HEK293 (cell line): ENCODE data around the gene SARM1.

Source experiments
- CTCF ChIA-PET: fragments of 350-600 bp; formaldehyde crosslinking; extraction: SDS; loops from one replicate; lab custom pipeline; 2021; ENCODE audit warnings: antibody characterized with exemption; lab: Yijun Ruan, JAX
- POLR2A ChIA-PET: fragments of 300-600 bp; formaldehyde crosslinking; extraction: SDS; loops from one replicate; lab custom pipeline; 2020; ENCODE audit warnings: antibody characterized with exemption, inconsistent platforms; lab: Yijun Ruan, JAX
- H3K27ac ChIP-seq: fragments of 200-500 bp; sonication (Bioruptor generic); 2 replicates; pipeline ENCODE4 v1.5.1; 2014; ENCODE audit warnings: low read depth, low read length, control low read depth, inconsistent platforms; ENCODE audit errors: extremely low read depth
- H3K36me3 ChIP-seq, 2 experiments: fragments of 200-500 bp in 1 of 2; sonication (Bioruptor generic) in 1 of 2; 1 replicate in 1 of 2; 2 replicates in 1 of 2; pipeline ENCODE4 v1.5.1; 2014 to 2017; ENCODE audit warnings: inconsistent platforms in 2 of 2, low read length in 2 of 2; ENCODE audit not compliant: control insufficient read depth in 2 of 2, insufficient read depth in 1 of 2
- H3K4me1 ChIP-seq: fragments of 200-500 bp; sonication (Bioruptor generic); 2 replicates; pipeline ENCODE4 v1.5.1; 2014; ENCODE audit warnings: mild to moderate bottlenecking, low read length, inconsistent platforms; ENCODE audit not compliant: control insufficient read depth, insufficient read depth
- H3K4me3 ChIP-seq: 2 replicates; pipeline ENCODE4 v1.5.1; 2011; ENCODE audit warnings: low read depth, mild to moderate bottlenecking, control low read depth, low read length, moderate library complexity
- H3K9me3 ChIP-seq: fragments of 200-500 bp; sonication (Bioruptor generic); 2 replicates; pipeline ENCODE4 v1.5.1; 2014; ENCODE audit warnings: low read depth, low read length, inconsistent platforms; ENCODE audit not compliant: control insufficient read depth, insufficient read depth
- KLF16 ChIP-seq: fragments of 450-650 bp; formaldehyde crosslinking; IDR thresholded peaks from 2 replicates; pipeline ENCODE4 v1.5.1; 2017; ENCODE audit warnings: missing biosample characterization, missing genetic modification characterization
- MYNN ChIP-seq: fragments of 450-650 bp; formaldehyde crosslinking; IDR thresholded peaks from 2 replicates; pipeline ENCODE4 v1.5.1; 2016; ENCODE audit warnings: missing biosample characterization, missing genetic modification characterization, borderline replicate concordance
- OVOL3 ChIP-seq: fragments of 450-650 bp; formaldehyde crosslinking; IDR thresholded peaks from 2 replicates; pipeline ENCODE4 v1.5.1; 2016; ENCODE audit warnings: missing biosample characterization, missing genetic modification characterization
- SETDB1 ChIP-seq: IDR thresholded peaks from one replicate; pipeline ENCODE4 v1.6.1; 2017; ENCODE audit warnings: mild to moderate bottlenecking, low read length, moderate library complexity, mixed read lengths; ENCODE audit not compliant: insufficient read length
- ZBTB48 ChIP-seq: fragments of 450-650 bp; formaldehyde crosslinking; IDR thresholded peaks from 2 replicates; pipeline ENCODE4 v1.5.1; 2016; ENCODE audit warnings: missing biosample characterization, missing genetic modification characterization
- ZNF132 ChIP-seq: fragments of 450-650 bp; formaldehyde crosslinking; IDR thresholded peaks from 2 replicates; pipeline ENCODE4 v1.5.1; 2017; ENCODE audit warnings: missing biosample characterization, missing genetic modification characterization, borderline replicate concordance
- ZNF133 ChIP-seq: fragments of 450-650 bp; formaldehyde crosslinking; IDR thresholded peaks from 2 replicates; pipeline ENCODE4 v1.5.1; 2016; ENCODE audit warnings: missing biosample characterization, missing genetic modification characterization
- ZNF202 ChIP-seq: fragments of 450-650 bp; formaldehyde crosslinking; IDR thresholded peaks from 2 replicates; pipeline ENCODE4 v1.5.1; 2016; ENCODE audit warnings: missing biosample characterization, missing genetic modification characterization, borderline replicate concordance
- ZNF274 ChIP-seq, 2 experiments: fragments of 200-500 bp in 1 of 2; fragments of 450-650 bp in 1 of 2; sonication (Bioruptor generic) in 1 of 2; formaldehyde crosslinking in 1 of 2; IDR thresholded peaks; 2 replicates each; pipeline versions ENCODE4 v1.5.1 to v1.6.1; 2014 to 2016; ENCODE audit warnings: borderline replicate concordance in 1 of 2, inconsistent platforms in 1 of 2, low read length in 1 of 2, missing biosample characterization in 1 of 2, missing genetic modification characterization in 1 of 2
- ZNF585B ChIP-seq: fragments of 450-650 bp; formaldehyde crosslinking; IDR thresholded peaks from 2 replicates; pipeline ENCODE4 v1.5.1; 2016; ENCODE audit warnings: missing biosample characterization, missing genetic modification characterization
- ZNF623 ChIP-seq: fragments of 450-650 bp; formaldehyde crosslinking; IDR thresholded peaks from 2 replicates; pipeline ENCODE4 v1.5.1; 2016; ENCODE audit warnings: missing biosample characterization, missing genetic modification characterization
- ZNF624 ChIP-seq: fragments of 450-650 bp; formaldehyde crosslinking; IDR thresholded peaks from 2 replicates; pipeline ENCODE4 v1.5.1; 2017; ENCODE audit warnings: missing biosample characterization, missing genetic modification characterization
- ZNF629 ChIP-seq: fragments of 450-650 bp; formaldehyde crosslinking; IDR thresholded peaks from 2 replicates; pipeline ENCODE4 v1.5.1; 2017; ENCODE audit warnings: missing biosample characterization, missing genetic modification characterization
- ZNF658 ChIP-seq: fragments of 450-650 bp; formaldehyde crosslinking; IDR thresholded peaks from 2 replicates; pipeline ENCODE4; 2016; ENCODE audit warnings: missing biosample characterization, missing genetic modification characterization
- ZNF747 ChIP-seq: fragments of 450-650 bp; formaldehyde crosslinking; IDR thresholded peaks from 2 replicates; pipeline ENCODE4 v1.5.1; 2016; ENCODE audit warnings: missing biosample characterization, missing genetic modification characterization
- ZNF776 ChIP-seq: fragments of 450-650 bp; formaldehyde crosslinking; IDR thresholded peaks from 2 replicates; pipeline ENCODE4 v1.5.0; 2017; ENCODE audit warnings: missing biosample characterization, missing genetic modification characterization, borderline replicate concordance
- ZNF843 ChIP-seq: fragments of 450-650 bp; formaldehyde crosslinking; IDR thresholded peaks from 2 replicates; pipeline ENCODE4 v1.5.1; 2016; ENCODE audit warnings: missing biosample characterization, missing genetic modification characterization
- TF ChIP-seq, protein P1 (sequence below): fragments of 450-650 bp; formaldehyde crosslinking; IDR thresholded peaks from 2 replicates; pipeline ENCODE4 v1.5.1; 2016; ENCODE audit warnings: missing biosample characterization, missing genetic modification characterization, low read depth
- TF ChIP-seq, protein P2 (sequence below): IDR thresholded peaks from 2 replicates; pipeline ENCODE4 v1.6.1; 2011; ENCODE audit warnings: mild to moderate bottlenecking, low read depth, low read length, borderline replicate concordance
- TF ChIP-seq, protein P3 (sequence below): fragments of 450-650 bp; formaldehyde crosslinking; IDR thresholded peaks from 2 replicates; pipeline ENCODE4 v1.5.1; 2016; ENCODE audit warnings: missing biosample characterization, missing genetic modification characterization

The SARM1 gene

DNA sequence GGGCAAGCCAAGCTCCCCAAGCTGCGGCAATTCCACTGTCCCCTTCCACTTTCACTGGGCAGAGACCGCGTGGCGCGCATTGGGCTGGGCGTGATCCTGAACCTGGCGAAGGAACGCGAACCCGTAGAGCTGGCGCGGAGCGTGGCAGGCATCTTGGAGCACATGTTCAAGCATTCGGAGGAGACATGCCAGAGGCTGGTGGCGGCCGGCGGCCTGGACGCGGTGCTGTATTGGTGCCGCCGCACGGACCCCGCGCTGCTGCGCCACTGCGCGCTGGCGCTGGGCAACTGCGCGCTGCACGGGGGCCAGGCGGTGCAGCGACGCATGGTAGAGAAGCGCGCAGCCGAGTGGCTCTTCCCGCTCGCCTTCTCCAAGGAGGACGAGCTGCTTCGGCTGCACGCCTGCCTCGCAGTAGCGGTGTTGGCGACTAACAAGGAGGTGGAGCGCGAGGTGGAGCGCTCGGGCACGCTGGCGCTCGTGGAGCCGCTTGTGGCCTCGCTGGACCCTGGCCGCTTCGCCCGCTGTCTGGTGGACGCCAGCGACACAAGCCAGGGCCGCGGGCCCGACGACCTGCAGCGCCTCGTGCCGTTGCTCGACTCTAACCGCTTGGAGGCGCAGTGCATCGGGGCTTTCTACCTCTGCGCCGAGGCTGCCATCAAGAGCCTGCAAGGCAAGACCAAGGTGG is 9.8 kb downstream of the SARM1 start (continued):
- TF ChIP-seq ZNF274 (IDR thresholded peaks at IDR 0.05; ENCODE audit: low read length) (no peak), ZNF274 (tag by site-specific recombination; IDR thresholded peaks at IDR 0.05; ENCODE audit: borderline replicate concordance) (no peak), OVOL3 (tag by site-specific recombination) (no peak), ZNF843 (no peak), ZNF202 (tag by site-specific recombination) (no peak), ZNF658 (no peak)
- TF ChIP-seq, all 188 proteins: peak for 0

DNA sequence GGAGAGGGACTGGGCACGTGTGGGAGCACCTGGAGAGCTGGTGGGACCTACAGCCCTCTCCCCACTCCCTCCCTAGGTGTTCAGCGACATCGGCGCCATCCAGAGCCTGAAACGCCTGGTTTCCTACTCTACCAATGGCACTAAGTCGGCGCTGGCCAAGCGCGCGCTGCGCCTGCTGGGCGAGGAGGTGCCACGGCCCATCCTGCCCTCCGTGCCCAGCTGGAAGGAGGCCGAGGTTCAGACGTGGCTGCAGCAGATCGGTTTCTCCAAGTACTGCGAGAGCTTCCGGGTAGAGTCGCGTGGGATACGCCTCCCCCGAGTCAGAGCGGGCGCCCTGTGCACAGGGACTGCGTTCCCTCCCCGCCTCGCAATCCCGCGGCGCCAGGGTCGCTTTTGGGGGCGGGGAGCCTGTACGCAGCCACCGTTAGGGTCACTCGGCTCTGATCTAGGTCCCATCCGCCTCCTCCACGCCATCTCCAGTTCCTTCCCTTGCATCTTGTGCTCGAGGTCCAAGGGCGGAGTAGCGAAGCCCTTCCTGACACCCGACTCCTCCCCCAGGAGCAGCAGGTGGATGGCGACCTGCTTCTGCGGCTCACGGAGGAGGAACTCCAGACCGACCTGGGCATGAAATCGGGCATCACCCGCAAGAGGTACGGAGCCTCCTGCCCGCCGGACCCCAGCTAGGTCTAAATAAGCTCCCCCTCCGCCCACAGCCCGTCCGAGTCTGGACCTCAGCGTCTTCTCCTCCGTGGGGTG is 13.0 kb downstream of the SARM1 start:
- CTCF ChIA-PET = interaction anchor here (0.6 to 1.0 kb wide), 2 partner anchors 33 to 46 kb away, joined by 3 to 5 read pairs; no protein-coding TSS in a partner anchor
- Histone ChIP-seq H3K4me1 (peaks cover 2% of the 10 kb centered on the region; the same call in 1 of the 2 replicates), H3K9me3 (no peaks in the 10 kb centered on the region), H3K27ac (no peak overlapping the region), H3K36me3 (peaks cover 26 to 52% of the 10 kb centered on the region in 2 experiments), H3K4me3 (no peak overlapping the region)
- POLR2A ChIA-PET = interaction anchor here (0.6 to 0.8 kb wide), 2 partner anchors 16 to 30 kb away, joined by 3 to 4 read pairs; no protein-coding TSS in a partner anchor
- TF ChIP-seq ZNF624 (no peak), SETDB1 (no peak), ZNF133 (no peak), ZNF776 (tag by site-specific recombination) (no peak), ZBTB48 (tag by site-specific recombination) (no peak), OVOL3 (tag by site-specific recombination) (no peak), ZNF658 (no peak), ZNF585B (tag by site-specific recombination) (no peak), ZNF132 (tag by site-specific recombination) (no peak), KLF16 (tag by site-specific recombination) (no peak)
- TF ChIP-seq, protein P1, sequence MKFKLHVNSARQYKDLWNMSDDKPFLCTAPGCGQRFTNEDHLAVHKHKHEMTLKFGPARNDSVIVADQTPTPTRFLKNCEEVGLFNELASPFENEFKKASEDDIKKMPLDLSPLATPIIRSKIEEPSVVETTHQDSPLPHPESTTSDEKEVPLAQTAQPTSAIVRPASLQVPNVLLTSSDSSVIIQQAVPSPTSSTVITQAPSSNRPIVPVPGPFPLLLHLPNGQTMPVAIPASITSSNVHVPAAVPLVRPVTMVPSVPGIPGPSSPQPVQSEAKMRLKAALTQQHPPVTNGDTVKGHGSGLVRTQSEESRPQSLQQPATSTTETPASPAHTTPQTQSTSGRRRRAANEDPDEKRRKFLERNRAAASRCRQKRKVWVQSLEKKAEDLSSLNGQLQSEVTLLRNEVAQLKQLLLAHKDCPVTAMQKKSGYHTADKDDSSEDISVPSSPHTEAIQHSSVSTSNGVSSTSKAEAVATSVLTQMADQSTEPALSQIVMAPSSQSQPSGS (tag by site-specific recombination) = no peak
- TF ChIP-seq, protein P2, sequence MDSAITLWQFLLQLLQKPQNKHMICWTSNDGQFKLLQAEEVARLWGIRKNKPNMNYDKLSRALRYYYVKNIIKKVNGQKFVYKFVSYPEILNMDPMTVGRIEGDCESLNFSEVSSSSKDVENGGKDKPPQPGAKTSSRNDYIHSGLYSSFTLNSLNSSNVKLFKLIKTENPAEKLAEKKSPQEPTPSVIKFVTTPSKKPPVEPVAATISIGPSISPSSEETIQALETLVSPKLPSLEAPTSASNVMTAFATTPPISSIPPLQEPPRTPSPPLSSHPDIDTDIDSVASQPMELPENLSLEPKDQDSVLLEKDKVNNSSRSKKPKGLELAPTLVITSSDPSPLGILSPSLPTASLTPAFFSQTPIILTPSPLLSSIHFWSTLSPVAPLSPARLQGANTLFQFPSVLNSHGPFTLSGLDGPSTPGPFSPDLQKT = no peak
- TF ChIP-seq, protein P3, sequence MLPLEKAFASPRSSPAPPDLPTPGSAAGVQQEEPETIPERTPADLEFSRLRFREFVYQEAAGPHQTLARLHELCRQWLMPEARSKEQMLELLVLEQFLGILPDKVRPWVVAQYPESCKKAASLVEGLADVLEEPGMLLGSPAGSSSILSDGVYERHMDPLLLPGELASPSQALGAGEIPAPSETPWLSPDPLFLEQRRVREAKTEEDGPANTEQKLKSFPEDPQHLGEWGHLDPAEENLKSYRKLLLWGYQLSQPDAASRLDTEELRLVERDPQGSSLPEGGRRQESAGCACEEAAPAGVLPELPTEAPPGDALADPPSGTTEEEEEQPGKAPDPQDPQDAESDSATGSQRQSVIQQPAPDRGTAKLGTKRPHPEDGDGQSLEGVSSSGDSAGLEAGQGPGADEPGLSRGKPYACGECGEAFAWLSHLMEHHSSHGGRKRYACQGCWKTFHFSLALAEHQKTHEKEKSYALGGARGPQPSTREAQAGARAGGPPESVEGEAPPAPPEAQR = no peak

DNA sequence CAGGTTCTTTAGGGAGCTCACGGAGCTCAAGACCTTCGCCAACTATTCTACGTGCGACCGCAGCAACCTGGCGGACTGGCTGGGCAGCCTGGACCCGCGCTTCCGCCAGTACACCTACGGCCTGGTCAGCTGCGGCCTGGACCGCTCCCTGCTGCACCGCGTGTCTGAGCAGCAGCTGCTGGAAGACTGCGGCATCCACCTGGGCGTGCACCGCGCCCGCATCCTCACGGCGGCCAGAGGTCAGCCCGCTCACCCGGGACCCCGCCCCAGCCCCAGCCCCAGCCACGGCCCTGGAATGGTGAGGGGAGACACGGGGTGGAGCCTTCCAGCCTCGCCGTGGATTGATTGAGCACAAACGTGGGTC is 13.5 kb downstream of the SARM1 start:
- POLR2A ChIA-PET = no interaction called here
- Histone ChIP-seq H3K4me1 (peaks cover under 1% of the 10 kb centered on the region; the same call in 1 of the 2 replicates), H3K27ac (no peak overlapping the region), H3K4me3 (no peak overlapping the region), H3K9me3 (no peaks in the 10 kb centered on the region), H3K36me3 (peaks cover 31 to 58% of the 10 kb centered on the region in 2 experiments)
- CTCF ChIA-PET = interaction anchor here (0.6 kb wide), 1 partner anchor 45 kb away, joined by 5 read pairs; no protein-coding TSS in a partner anchor
- TF ChIP-seq MYNN (tag by site-specific recombination) (no peak), ZNF623 (no peak), ZNF747 (tag by site-specific recombination) (no peak), ZNF629 (tag by site-specific recombination) (no peak)
